NCI-H2196 (cell line): ENCODE data around the gene KAT6B.
"Not testable (repeated sequence)": the region's sequence is repeated elsewhere in the genome, so short reads cannot be mapped to it uniquely, and the experiment has no call there.

Source experiments
- DNase-seq: peaks from one replicate; lab custom pipeline; 2025; ENCODE audit not compliant: unreplicated experiment; lab: John Stamatoyannopoulos, UW

The KAT6B gene

GRCh38 chr10:74856940-74857339, 30.5 kb downstream of the KAT6B start:
- DNase-seq = no peak

- DNase-seq = no peak
Observed at GRCh38 chr10:74857586-74857985, 31.2 kb downstream of the KAT6B start.

- DNase-seq = no peak
Observed at GRCh38 chr10:74859546-74859945, 33.1 kb downstream of the KAT6B start.

GRCh38 chr10:74862625-74863024, 36.2 kb downstream of the KAT6B start:
- no peak for DNase-seq

GRCh38 chr10:74863551-74863950, 37.2 kb downstream of the KAT6B start:
- DNase-seq = no peak

- no peak for DNase-seq
Observed at GRCh38 chr10:74867351-74867750, 41.0 kb downstream of the KAT6B start.

GRCh38 chr10:74868392-74868977, 42.1 kb downstream of the KAT6B start:
- DNase-seq = no peak

GRCh38 chr10:74869635-74870034, 43.2 kb downstream of the KAT6B start:
- no peak for DNase-seq

GRCh38 chr10:74870191-74870590, 43.8 kb downstream of the KAT6B start:
- DNase-seq = no peak

- DNase-seq = no peak
Observed at GRCh38 chr10:74871595-74872382, 45.4 kb downstream of the KAT6B start.

- DNase-seq = no peak
Observed at GRCh38 chr10:74873803-74874454, 47.5 kb downstream of the KAT6B start.

GRCh38 chr10:74874649-74875048, 48.2 kb downstream of the KAT6B start:
- DNase-seq = no peak

GRCh38 chr10:74875068-74875467, 48.7 kb downstream of the KAT6B start:
- DNase-seq = no peak

GRCh38 chr10:74875966-74876365, 49.6 kb downstream of the KAT6B start:
- DNase-seq = peak; percentile 49

GRCh38 chr10:74877054-74877453, 50.7 kb downstream of the KAT6B start:
- not testable (repeated sequence) for DNase-seq

GRCh38 chr10:74877898-74878297, 51.5 kb downstream of the KAT6B start:
- DNase-seq = no peak

- no peak for DNase-seq
Observed at GRCh38 chr10:74880041-74880440, 53.6 kb downstream of the KAT6B start.

GRCh38 chr10:74881253-74881884, 55.0 kb downstream of the KAT6B start:
- no peak for DNase-seq

GRCh38 chr10:74882427-74882826, 56.0 kb downstream of the KAT6B start:
- no peak for DNase-seq

- no peak for DNase-seq
Observed at GRCh38 chr10:74882831-74883230, 56.4 kb downstream of the KAT6B start.

- DNase-seq = no peak
Observed at GRCh38 chr10:74883428-74883827, 57.0 kb downstream of the KAT6B start.
